GM19372 (cell line): ENCODE measurements around the gene COA3.
"Not testable (repeated sequence)": the region's sequence is repeated elsewhere in the genome, so short reads cannot be mapped to it uniquely, and the experiment has no call there.

Experiments used
- ATAC-seq: cut with Tn5 transposase; IDR thresholded peaks from one replicate; pipeline ENCODE4 v1.9.1; 2021; ENCODE audit warnings: mild to moderate bottlenecking, low read depth, moderate library complexity; ENCODE audit not compliant: unreplicated experiment

The COA3 gene

DNA sequence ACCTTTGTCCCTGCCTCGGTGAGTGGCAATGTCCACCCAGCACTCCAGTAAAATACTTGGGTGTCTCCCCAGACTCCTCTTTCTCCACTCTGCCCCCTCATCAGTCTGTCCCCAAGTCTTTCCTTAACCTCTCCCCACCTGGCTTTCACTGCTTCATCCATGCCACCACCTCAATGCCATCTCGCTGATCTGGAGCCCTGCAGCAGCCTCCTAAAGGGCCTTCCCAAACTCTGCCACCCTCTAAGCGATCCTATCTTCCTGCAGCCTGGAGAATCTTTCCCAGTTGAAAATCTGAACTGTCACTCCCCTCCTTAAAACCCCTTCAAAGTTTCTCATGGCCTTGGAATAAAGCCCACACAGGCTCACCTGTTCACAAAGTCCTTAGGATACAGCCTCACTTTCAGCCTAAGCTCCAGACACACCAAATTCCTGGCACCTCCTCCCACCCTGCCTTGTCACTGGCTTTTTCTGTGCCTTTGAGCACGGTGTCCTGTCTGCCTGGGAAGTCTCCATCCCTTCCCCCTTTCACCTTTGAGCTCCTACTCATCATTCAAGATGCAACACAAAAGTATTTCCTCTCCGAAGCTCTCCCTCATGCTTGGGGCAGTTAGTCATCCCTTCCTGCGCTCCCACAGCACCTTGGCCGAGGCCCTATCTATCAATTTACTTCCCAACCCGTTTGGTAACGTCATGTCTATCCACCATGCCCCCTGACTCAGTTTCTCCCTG lies 15.3 kb downstream of the COA3 start:
- no peak for ATAC-seq

- no peak for ATAC-seq
Observed at GRCh38 chr17:42782166-42783061, 16.1 kb downstream of the COA3 start.

DNA sequence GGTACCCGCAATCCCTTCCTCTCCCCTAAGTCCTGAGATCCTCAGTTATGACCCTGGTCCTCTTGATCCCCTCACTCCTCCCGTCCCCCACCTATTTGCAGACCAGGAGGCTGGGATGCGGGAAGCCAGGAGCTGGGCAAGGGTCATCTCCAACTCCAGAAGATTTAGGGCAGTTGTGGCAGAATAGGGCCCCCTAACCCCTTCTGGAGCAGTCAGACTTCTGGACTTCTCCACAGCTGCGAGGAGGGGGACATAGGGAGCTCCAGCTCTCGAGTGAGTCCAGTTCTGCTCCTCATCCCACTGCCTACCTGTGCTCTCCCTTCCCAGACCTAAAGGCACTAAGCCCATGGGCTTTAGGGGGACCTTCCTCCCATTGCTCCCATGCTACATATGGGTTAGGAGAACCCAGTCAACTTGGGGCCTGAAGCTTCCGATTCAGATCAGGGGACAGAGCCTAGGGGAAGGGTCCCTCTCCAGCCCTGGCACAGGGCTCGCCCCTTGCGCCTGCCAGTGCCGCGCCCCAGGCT lies 16.8 kb downstream of the COA3 start:
- no peak for ATAC-seq

DNA sequence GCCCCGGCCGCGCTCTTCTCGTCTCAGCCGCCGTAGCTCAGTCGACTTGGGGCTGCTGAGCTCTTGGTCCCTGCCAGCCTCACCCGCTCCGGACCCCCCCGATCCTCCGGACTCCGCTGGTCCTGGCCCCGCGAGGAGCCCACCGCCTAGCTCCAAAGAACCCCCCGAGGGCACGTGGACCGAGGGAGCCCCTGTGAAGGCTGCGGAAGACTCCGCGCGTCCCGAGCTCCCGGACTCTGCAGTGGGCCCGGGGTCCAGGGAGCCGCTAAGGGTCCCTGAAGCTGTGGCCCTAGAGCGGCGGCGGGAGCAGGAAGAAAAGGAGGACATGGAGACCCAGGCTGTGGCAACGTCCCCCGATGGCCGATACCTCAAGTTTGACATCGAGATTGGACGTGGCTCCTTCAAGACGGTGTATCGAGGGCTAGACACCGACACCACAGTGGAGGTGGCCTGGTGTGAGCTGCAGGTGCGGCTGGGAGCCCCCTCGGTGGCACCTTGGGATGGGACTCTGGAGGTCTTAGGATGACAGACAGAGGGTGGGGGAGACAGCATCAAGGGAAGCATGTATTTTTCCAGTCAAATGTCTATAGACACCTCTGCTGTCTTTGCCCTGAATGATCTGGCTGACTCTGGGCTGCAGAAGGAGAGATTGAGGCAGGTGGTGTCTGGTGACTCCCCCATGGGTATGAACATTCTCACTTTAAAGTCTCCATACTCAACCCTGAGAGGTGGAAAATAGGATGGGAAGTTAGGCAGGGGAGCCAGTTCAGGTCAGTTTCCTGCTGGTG lies 17.5 kb downstream of the COA3 start:
- no peak for ATAC-seq

- no peak for ATAC-seq
Observed at GRCh38 chr17:42779936-42780850, 18.3 kb downstream of the COA3 start, which contains the start of gene WNK4. WNK4 (plus strand) TSS chr17:42780610; CDS start chr17:42780699, 89 bp downstream.

DNA sequence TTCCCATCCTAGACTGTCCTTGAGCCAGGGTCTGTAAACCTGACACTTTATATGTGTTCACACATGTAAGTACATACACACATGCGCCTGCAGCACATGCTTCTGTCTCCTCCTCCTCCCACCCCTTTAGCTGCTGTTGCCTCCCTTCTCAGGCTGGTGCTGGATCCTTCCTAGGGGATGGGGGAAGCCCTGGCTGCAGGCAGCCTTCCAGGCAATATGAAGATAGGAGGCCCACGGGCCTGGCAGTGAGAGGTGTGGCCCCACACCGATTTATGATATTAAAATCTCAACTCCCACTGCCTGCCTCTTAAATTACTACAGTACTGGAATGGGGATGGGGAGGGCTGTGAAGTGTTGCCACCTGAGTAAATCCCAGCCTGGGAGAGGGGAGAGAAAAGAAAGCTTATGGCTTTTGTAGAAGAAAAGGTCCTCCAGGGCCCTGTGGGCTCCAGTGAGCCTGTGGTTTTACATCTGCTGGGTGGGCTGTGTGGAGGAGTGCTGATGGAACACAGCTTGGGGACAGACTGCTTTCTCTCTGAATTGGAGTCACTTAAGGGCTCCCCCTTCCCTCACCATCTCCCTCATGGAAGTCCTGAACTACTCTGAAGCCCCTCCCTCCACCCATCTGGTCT lies 19.1 kb downstream of the COA3 start:
- ATAC-seq: no peak

- no peak for ATAC-seq
Observed at GRCh38 chr17:42778570-42778969, 19.9 kb downstream of the COA3 start.

- no peak for ATAC-seq
Observed at GRCh38 chr17:42775534-42776098, 22.9 kb downstream of the COA3 start.

DNA sequence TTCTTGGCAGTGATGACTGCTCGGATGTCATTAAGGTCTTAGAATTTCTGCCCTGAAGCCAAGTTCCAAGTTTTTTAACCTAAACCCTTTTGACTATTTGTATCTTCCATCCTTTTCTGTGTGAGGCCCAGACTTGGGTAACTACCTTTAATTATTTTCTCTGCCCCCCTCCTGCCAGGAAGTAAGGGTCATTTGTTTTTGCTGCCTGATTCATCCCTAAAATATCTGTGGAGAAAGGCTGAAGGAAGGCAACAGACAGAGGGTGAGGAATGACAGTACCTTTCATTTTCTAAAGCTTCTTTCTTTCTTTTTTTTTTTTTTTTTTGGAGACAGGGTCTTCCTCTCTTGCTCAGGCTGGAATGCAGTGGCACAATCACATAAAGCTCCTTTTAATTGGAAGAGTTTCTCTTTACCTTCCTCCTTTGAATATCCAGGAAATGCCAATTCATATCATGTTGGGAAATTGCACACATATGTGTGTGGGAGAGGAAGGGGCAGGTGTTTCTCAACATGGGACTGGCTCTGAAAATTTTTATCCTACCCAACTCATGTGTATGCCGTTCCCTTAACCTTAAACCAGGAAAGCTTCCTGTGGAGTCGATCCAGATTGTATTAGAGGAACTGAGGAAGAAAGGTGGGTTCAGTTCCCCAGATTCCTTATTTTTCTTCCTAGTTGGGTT lies 24.3 kb downstream of the COA3 start:
- no peak for ATAC-seq

DNA sequence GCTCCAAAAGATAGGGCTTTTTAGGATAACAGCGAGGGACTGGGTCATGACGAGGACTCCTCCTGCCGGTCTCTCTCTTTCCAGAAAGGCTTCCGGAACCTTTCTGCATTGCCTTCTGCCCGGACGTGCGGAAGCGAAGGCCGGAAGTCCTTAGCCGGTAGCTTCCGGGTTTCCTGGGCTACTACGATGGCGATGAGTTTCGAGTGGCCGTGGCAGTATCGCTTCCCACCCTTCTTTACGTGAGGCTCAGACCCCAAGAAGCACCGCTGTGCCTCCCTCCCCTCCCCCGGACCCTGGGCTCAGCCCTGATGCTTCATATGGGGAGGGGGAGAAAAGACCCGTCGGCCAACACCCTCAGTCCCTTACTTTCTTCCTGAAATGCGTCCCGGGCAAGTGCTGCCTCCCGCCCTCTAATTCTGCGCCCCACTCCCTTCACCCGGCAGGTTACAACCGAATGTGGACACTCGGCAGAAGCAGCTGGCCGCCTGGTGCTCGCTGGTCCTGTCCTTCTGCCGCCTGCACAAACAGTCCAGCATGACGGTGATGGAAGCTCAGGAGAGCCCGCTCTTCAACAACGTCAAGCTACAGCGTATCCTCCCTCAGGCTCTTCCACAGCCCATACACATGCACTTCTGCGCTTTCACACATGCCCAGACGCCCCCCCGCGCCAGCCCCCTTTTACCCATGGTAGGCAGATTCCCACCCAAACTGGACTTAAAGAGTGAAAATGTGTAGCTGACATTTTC lies 25.0 kb downstream of the COA3 start, which contains the start of gene VPS25:
Gene VPS25 (plus strand): TSS at position 160 of the 746 bp plus-strand sequence. CDS start 27 bp downstream, at position 187.
- ATAC-seq: peak; percentile 65

GRCh38 chr17:42772945-42773289 lies 25.6 kb downstream of the COA3 start:
- ATAC-seq: no peak

- not testable (repeated sequence) for ATAC-seq
Observed at GRCh38 chr17:42769964-42770363, 28.5 kb downstream of the COA3 start.

GRCh38 chr17:42768006-42768405 lies 30.5 kb downstream of the COA3 start:
- ATAC-seq: not testable (repeated sequence)

DNA sequence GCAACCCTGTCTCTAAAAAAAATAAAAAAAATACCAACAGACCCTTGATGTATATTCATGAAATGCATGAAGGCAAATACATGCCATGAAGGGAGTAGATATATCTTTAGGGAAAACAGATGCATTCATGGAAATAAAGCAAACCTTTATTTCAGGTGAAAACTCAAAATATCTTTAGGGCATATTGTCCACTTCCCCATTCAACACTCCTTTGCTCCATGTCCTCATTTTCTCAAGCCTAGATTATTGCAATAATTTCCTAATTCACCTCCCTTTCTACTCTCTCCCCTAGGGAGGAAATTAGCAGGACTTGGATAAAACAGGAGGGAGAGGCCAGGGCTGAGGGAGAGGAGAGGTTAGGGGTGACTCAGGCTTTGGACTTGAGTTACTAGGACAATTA lies 31.0 kb downstream of the COA3 start:
- ATAC-seq: no peak

DNA sequence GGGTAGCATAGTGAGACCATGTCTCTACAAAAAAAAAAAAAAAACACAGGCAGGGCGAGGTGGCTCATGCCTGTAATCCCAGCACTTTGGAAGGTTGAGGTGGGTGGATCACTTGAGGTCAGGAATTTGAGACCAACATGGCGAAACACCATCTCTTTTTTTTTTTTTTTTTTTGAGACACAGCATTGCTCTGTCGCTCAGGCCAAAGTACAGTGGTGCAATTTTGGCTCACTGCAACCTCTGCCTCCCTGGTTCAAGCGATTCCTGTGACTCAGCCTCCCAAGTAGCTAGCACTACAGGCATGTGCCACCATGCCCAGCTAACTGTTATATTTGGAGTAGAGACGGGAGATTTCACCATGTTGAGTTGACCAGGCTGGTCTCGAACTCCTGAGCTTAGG lies 32.4 kb downstream of the COA3 start:
- no peak for ATAC-seq

GRCh38 chr17:42761638-42762037 lies 36.9 kb downstream of the COA3 start:
- no peak for ATAC-seq
